ENCODE results near the gene ARHGAP32.

- TF ChIP-seq CTCF (IDR thresholded peaks at IDR 0.05) = no peak
- no peak for TF ChIP-seq POLR2A (IDR thresholded peaks at IDR 0.05)
Observed at GRCh38 chr11:129063118-129063517, 129.0 kb downstream of the ARHGAP32 start.

Data from thyroid gland (tissue), 4 donors.